ENCODE data around the gene KLK10.

The KLK10 gene, protein sequence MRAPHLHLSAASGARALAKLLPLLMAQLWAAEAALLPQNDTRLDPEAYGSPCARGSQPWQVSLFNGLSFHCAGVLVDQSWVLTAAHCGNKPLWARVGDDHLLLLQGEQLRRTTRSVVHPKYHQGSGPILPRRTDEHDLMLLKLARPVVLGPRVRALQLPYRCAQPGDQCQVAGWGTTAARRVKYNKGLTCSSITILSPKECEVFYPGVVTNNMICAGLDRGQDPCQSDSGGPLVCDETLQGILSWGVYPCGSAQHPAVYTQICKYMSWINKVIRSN

DNA sequence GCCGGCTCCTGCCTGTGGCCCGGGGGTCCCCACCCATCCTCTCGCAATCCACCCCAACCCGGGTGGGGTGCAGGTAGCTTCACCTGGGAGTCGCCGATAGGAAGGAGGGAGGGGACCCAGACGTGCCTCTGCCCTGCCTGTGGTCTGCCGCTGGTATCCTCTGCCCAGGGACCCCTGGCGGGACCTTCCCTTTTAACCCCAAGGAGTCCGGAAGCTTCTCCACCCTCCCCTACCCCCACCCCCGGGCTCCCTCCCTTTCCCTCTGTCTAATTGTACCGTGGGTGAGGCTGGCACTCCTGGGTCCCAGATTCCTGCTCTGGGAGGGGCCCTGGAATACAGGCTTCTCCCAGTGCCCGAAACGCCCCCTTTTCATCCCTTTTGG is at the start of gene KLK10:
Gene KLK10, minus strand, starts transcription at position 166 of the 382 bp plus-strand sequence. CDS start 579 bp downstream, outside the sequence.
- DNase-seq (ENCODE audit: low spot score), result no peak

- no peak for DNase-seq (ENCODE audit: low spot score)
Measured at GRCh38 chr19:51066393-51067186, 47.1 kb upstream of the KLK10 start.

DNA sequence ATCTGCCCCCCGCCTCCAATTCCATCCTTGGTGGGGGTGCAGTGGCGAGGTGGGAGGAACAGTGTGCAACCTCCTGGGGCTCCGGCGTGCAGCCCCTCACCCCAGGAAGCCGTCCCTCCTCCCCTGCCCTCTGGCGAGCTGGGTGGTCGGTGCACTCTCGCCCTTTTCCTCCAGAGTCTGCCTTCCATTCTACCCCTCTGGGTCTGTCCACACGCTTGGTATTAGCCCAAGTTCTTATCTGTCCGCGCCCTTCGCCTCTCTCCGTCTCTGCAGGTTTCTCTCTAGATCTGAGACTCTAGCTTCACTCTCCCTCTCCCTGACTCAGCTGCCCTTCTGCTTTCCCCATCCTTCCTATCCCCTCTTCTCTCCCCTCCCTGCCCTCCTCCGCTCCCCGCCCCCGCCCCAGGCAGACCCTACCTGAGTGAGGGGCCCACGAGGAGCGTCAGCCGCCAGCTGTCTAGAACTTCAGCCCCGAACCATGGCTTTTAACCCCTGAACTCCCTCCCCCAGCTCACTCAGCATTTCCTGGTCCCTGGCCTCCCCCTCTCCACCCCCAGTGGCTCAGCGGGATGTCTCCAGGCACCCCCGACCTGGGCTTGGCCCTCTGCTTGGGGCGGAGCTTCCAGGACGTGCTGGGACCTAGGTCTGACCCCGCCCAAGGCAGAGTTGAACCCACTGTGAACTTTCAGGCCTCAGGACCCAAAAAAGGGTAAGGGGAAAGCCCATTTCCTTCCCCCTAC is 45.9 kb upstream of the KLK10 start:
- DNase-seq (ENCODE audit: low spot score), result no peak

- DNase-seq (ENCODE audit: low spot score), result no peak
Measured at GRCh38 chr19:51064534-51065220, 45.2 kb upstream of the KLK10 start, which contains the start of gene KLK13. Gene KLK13, minus strand, starts transcription at chr19:51065092. Its CDS starts 25 bp downstream, at chr19:51065067.

GRCh38 chr19:51063664-51064063 is 44.2 kb upstream of the KLK10 start:
- DNase-seq (ENCODE audit: low spot score), result no peak

DNA sequence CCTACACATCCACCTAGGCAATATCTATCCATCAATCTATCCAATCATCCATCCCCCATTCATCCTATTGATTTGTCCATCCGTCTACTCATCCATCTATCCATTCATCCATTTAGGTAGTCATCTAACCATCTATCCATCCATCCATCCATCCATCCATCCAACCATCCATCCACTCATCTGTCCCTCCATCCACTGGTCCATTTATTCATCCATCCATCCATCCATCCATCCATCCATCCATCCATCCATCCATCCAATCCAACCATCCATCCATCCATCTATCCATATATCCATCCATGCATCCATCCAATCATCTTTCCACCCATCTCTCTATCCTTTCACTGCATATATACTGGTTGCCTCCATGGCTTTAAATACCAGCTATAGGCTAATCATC is 41.5 kb upstream of the KLK10 start:
- DNase-seq (ENCODE audit: low spot score), result no peak

DNA sequence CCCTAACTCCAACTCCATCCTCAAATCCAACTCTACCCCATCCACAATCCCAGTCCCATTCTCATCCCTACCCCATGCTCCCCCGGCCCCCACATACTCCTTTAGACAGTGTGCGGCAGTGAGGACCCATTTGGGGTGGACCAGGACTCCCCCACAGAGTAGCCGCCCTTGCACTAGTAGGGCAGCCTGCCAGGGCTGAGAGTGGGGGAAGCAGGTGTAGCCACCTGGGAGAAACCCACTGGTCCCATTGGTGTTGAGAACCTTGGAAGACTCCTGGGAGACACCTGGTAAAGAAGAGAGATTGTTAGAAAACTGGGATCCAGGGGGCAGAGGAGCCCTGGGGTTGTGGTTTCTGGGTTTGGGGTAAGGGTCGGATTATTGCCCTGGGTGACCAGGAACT is 40.8 kb upstream of the KLK10 start:
- DNase-seq (ENCODE audit: low spot score), result no peak

DNA sequence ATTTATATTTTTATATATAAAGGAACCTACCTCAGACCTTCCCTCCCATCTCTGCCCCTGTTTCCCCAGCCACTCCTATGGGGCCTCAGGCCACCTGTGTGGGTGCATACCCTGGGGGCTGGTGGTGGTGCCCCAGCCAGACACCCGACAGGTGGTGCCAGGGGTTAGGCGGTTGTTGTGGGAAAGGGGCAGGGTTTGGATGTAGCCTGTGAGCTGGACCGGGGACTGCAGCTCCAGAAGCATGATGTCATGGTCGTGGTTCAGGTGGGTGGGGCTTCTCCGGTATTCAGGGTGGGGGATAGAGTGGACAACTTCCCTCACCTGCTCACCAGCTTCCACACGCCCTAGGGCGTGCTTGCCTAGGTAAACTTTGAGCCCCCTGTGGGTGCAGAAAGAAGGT is 40.2 kb upstream of the KLK10 start:
- no peak for DNase-seq (ENCODE audit: low spot score)

GRCh38 chr19:51055866-51056265 is 36.4 kb upstream of the KLK10 start:
- DNase-seq (ENCODE audit: low spot score), result no peak

DNA sequence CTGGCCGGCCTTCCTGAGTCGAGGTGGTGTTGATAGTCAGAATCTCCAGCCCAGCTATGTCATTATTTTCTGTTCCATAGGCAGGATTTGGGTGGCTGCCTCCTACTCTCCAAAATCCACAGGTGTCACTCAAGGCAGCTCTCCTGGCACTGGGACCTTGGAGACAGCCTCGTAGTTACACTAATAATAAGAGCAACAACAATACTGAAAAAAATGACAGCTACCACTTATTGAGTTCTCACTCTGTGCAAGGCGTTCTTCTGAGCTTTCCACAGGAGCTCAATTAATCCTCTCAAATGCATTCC is 27.5 kb upstream of the KLK10 start:
- DNase-seq (ENCODE audit: low spot score), result no peak

DNA sequence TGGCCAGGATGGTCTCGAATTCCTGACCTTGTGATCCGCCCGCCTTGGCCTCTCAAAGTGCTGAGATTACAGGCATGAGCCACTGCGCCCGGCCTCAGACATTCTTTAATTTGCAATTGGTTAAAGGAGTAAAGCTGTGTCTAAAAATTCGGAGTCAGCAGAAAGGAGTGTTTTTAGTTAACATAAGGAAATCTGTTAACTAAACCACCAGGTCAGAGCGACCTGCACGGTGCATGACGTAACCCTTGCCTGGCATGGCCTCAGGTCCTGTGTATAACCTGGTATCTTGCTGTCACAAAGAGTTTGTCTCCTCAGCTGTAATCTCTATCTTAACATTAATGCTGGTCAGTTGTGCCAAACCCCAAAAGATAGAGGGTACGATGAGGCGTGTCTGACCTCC is 24.8 kb upstream of the KLK10 start:
- DNase-seq (ENCODE audit: low spot score), result no peak

GRCh38 chr19:51043497-51043896 is 24.0 kb upstream of the KLK10 start:
- DNase-seq (ENCODE audit: low spot score), result no peak

DNA sequence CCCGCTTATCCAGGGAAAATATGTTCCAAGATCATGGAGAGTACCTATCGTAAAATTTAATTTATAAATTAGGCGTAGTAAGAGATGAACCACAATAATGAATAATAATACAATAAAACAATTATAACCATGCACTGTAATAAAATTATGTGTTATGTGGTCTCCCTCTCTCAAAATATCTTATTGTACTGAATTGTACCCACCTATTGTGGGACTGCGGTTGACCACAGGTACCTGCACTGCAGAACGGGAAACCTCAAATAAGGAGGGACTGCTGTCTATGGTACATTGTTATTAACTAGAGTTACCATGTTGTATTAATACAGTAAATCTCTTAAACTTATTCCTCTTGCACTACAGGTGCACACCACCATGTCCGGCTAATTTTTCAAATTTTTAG is 20.6 kb upstream of the KLK10 start:
- DNase-seq (ENCODE audit: low spot score), result no peak

GRCh38 chr19:51036519-51036918 is 17.0 kb upstream of the KLK10 start:
- no peak for DNase-seq (ENCODE audit: low spot score)

- DNase-seq (ENCODE audit: low spot score), result no peak
Measured at GRCh38 chr19:51034704-51035103, 15.2 kb upstream of the KLK10 start, which contains the start of gene KLK12. Gene KLK12, minus strand, starts transcription at chr19:51035002. Its CDS starts 381 bp downstream, at chr19:51034621.

GRCh38 chr19:51031880-51032225 is 12.3 kb upstream of the KLK10 start:
- no peak for DNase-seq (ENCODE audit: low spot score)

- no peak for DNase-seq (ENCODE audit: low spot score)
Measured at GRCh38 chr19:51031220-51031879, 11.8 kb upstream of the KLK10 start.

GRCh38 chr19:51030631-51031030 is 11.1 kb upstream of the KLK10 start:
- no peak for DNase-seq (ENCODE audit: low spot score)

GRCh38 chr19:51029718-51030117 is 10.2 kb upstream of the KLK10 start:
- DNase-seq (ENCODE audit: low spot score), result no peak

DNA sequence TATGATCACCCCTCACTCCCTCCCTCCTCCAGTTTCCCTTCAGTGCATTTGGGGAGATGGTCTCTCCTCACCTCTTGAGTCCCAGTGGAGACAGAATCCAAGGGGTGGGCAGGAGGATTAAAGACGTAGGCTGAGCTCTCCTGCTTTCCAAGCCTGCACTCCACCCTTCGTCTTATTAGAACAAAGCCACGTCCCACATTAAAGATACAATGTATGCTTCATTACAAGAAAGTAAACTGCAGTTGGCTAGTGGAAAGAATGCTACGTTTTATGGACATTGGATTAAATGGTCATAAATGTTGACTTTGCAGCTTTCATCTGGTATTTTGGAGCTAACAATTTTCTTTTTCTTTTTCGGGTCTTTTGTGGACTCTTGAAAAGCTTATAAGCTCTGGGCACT is 8.4 kb upstream of the KLK10 start:
- no peak for DNase-seq (ENCODE audit: low spot score)

GRCh38 chr19:51027126-51027806 is 7.8 kb upstream of the KLK10 start:
- DNase-seq (ENCODE audit: low spot score), result no peak

DNA sequence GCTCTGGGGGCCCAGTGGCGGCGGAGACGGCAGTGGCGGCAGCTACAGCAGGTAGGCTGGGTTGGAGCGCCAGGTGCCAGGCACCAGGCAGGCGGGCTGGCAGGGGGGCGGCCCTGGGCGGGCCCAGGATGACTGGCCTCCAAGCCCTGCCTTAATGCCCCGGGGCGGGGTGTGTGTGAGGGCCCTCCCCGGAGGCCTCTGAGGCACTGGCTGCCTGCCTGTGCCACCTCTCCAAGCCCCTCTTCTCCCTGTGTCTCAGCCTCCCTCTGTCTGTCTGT is 7.0 kb upstream of the KLK10 start, which contains the start of gene KLK11:
Gene KLK11, minus strand, starts transcription at position 63 of the 278 bp plus-strand sequence. CDS start 985 bp downstream, outside the sequence.
- DNase-seq (ENCODE audit: low spot score), result no peak

Data from RKO (cell line).